ENCODE results near the gene CCDC192. TPM values are rescaled to one million over a fixed set of nuclear protein-coding genes. Genes with fewer than 3 reads are reported as not detected.
A peak's percentile ranks its signal among the peaks of the same experiment; 100 is the strongest.

CCDC192 gene
- total and polyA plus RNA-seq, 2 of the 4 experiments (the other 2 are of a cell fraction) = not detected

GRCh38 chr5:127893232-127893631 is 190.0 kb downstream of the CCDC192 start:
- ATAC-seq (ENCODE audit: low read depth) (no peak), DNase-seq (no peak)
- POLR2A ChIA-PET (ENCODE audit: unreplicated experiment) = no interaction called here
- Histone ChIP-seq H3K56ac (ENCODE audit: extremely low read depth, insufficient read depth, low read length) (no peak overlapping the region), H2BK15ac (ENCODE audit: low read depth, low read length) (no peak overlapping the region), H3K9me3 (ENCODE audit: control insufficient read depth, insufficient read depth, low read length) (no peaks in the 10 kb centered on the region), H3K36me3 (ENCODE audit: control insufficient read depth, insufficient read depth, low read length) (no peaks in the 10 kb centered on the region), H3K23ac (ENCODE audit: low read depth, low read length) (no peak overlapping the region), H4K20me1 (ENCODE audit: insufficient read depth, low read length) (no peaks in the 10 kb centered on the region), H2BK120ac (ENCODE audit: low read depth, low read length) (0 out of 2 replicates have a peak overlapping the region, but pooled peaks have one; percentile 18), H4K5ac (ENCODE audit: low read depth, low read length) (no peak overlapping the region), H3K79me1 (ENCODE audit: low read depth in 1 of 2, low read length in 2 of 2) (no peaks in the 10 kb centered on the region), H3K4me1 (ENCODE audit: control insufficient read depth, insufficient read depth, low read length) (peaks cover 2% of the 10 kb centered on the region; the same call in 1 of the 2 replicates), H3K9ac (ENCODE audit: low read depth, low read length) (no peak overlapping the region), H3K27ac (ENCODE audit: insufficient read depth, low read length) (no peak overlapping the region), H3K27me3 (ENCODE audit: control insufficient read depth, insufficient read depth, low read length) (no peaks in the 10 kb centered on the region), H2AFZ (replicated peaks; ENCODE audit: low read length, poor library complexity) (peak overlapping the region; percentile 12), H3K4ac (ENCODE audit: low read depth, low read length) (peak overlapping the region; percentile 12; the same call in 1 of the 2 replicates), H3K9me1 (ENCODE audit: insufficient read depth, low read length) (peaks cover 5% of the 10 kb centered on the region; the same call in 1 of the 2 replicates), H4K91ac (ENCODE audit: insufficient read depth, low read depth, low read length) (no peak overlapping the region), H2BK20ac (ENCODE audit: low read depth, low read length) (no peak overlapping the region; the same call in 1 of the 2 replicates), H3K4me2 (ENCODE audit: low read depth, low read length) (no peak overlapping the region), H3K14ac (replicated peaks; ENCODE audit: low read depth, low read length) (no peak overlapping the region), H3K18ac (ENCODE audit: low read depth, low read length) (no peak overlapping the region), H2BK5ac (ENCODE audit: low read depth, low read length, poor library complexity, severe bottlenecking) (no peak overlapping the region), H4K8ac (ENCODE audit: low read depth in 2 of 2, low read length in 2 of 2) (no peak overlapping the region), H2AK9ac (replicated peaks; ENCODE audit: low read depth, low read length, poor library complexity) (no peak overlapping the region), H2AK5ac (ENCODE audit: low read depth, low read length) (no peak overlapping the region), H3K4me3 (ENCODE audit: insufficient read depth, low read depth, low read length) (no peak overlapping the region)
- dilution Hi-C loops (cut with HindIII; ENCODE audit: low sequenced_read_pairs, unreplicated experiment) (no loop called here), in situ Hi-C loops (cut with MboI; ENCODE audit: low sequenced_read_pairs) (loop anchor here (25.0 kb wide), 1 partner anchor 331 kb away; no protein-coding TSS in a partner anchor), intact Hi-C loops (cut with micrococcal nuclease) (no loop called here)
- BruUV-seq (replicated peaks) = no TSS peak
- CTCF ChIA-PET = interaction anchor here (0.6 to 1.7 kb wide), 2 partner anchors 15 to 213 kb away, joined by 4 to 5 read pairs; no protein-coding TSS in a partner anchor
- WGBS, 2 experiments (ENCODE audit: extremely low coverage in 2 of 2, insufficient read length in 1 of 2) = no CpG with 5 or more reads among the region's 2 CpGs
- TF ChIP-seq CHD1 (IDR thresholded peaks at IDR 0.05; ENCODE audit: low read depth, low read length) (no peak), NFE2L2 (IDR thresholded peaks at IDR 0.05; ENCODE audit: low read depth, low read length) (no peak), CTCF (conservative IDR thresholded peaks at IDR 0.05; ENCODE audit: low read depth, low read length) (no peak), SMC3 (IDR thresholded peaks at IDR 0.05; ENCODE audit: low read depth, low read length) (no peak), USF2 (IDR thresholded peaks at IDR 0.05; ENCODE audit: low read depth, low read length) (no peak), POLR2A (IDR thresholded peaks at IDR 0.05; ENCODE audit: low read depth, low read length) (no peak), FOS (IDR thresholded peaks at IDR 0.05; ENCODE audit: low read depth, low read length) (no peak), RFX5 (IDR thresholded peaks at IDR 0.05; ENCODE audit: low read depth, low read length) (no peak), MXI1 (IDR thresholded peaks at IDR 0.05; ENCODE audit: borderline replicate concordance, low read depth, low read length) (no peak), ELK1 (IDR thresholded peaks at IDR 0.05; ENCODE audit: borderline replicate concordance, low read depth, low read length) (no peak), MAFK (IDR thresholded peaks at IDR 0.05; ENCODE audit: low read depth, low read length) (no peak), RAD21 (IDR thresholded peaks at IDR 0.05; ENCODE audit: low read length) (no peak), RCOR1 (IDR thresholded peaks at IDR 0.05; ENCODE audit: insufficient replicate concordance, low read length) (no peak), BHLHE40 (IDR thresholded peaks at IDR 0.05; ENCODE audit: low read depth, low read length) (no peak), CEBPB (IDR thresholded peaks at IDR 0.05; ENCODE audit: low read depth, low read length) (no peak), MAZ (IDR thresholded peaks at IDR 0.05; ENCODE audit: borderline replicate concordance, low read depth, low read length) (no peak)

Measured in IMR-90 (cell line).